HG03103 (cell line): Measurements from ENCODE around the gene SLC5A8.

Experiments
- ATAC-seq: cut with Tn5 transposase; IDR thresholded peaks from one replicate; pipeline ENCODE4 v1.9.1; 2021; ENCODE audit warnings: low read depth; ENCODE audit not compliant: unreplicated experiment

Gene SLC5A8

GRCh38 chr12:101209319-101210302 lies at the start of gene SLC5A8:
SLC5A8 (minus strand) TSS chr12:101210238; CDS start chr12:101209848, 390 bp downstream.
- no peak for ATAC-seq

DNA sequence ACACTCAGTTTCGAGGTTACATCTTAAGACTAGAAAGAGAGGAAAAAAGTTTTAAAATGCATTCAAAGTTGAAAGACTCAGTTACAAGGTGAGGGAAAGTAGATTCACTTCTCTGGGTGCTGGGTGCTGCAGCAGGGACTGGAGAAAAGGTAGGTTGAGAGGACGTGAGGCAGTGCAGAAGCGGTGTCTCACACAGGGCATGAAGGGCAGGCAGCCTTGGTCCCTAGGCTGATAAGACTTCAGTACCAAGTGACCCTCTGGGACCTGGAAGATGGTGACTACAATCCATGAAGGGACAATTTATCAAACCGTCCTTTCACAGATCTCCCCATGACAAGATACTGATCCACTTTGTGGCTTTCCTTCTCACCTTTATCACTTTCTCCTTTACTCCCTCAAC lies 47.3 kb upstream of the SLC5A8 start:
- no peak for ATAC-seq

DNA sequence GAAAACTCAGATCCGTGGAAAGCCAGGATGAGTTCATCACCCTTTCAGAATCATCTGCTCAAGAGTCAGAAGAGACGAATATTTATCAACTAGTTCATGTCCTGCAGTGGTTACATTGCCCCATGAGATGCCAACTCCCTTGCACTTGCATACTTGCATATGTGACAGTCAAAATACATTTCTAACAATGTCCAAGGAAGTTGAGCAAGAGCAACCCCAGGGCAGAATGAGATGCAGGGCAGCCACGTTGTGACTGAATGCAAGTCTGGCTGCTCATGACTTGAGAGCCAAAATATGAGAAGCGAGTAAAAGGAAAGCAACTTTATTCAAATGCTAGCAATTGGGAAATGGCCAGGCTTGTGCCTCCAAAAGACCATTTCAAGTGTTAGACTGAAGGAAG lies 46.2 kb upstream of the SLC5A8 start:
- no peak for ATAC-seq

DNA sequence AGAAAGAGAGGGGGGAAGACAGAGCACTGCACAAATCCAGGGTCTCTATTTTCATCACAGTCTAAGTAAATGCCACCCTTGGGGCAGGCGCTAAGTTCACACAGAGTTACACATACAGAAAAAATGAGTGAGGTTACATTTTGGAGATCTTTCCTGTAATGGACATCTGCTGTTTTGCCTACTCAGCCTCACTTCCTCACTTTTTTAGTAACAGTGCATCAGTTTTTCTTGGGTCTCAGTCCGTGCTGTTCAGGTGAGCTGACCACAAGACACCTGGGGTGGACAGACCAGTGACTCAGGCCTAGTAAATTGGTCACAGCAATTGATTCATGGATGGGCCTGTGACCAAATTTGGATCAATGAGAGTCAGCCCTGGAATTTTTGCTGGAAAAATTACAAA lies 33.6 kb upstream of the SLC5A8 start:
- ATAC-seq, result no peak

DNA sequence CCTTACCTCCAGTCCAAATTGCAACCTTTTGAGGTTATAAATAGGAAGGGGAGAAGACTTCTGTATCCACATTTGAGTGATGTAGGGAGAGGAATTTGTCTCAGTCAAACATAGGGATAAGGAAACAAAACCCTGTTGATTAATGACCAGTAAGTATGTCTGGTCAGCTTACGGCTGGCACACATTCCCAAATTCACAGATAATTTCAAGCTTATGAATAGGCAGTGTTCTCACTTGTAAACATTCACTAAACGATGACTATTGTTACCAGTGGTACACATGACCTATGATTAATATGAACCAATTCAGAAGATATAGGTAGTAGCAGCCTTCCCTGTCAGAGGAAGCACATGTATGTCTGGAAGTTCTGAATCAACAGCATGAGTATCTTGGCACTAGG lies 33.0 kb upstream of the SLC5A8 start:
- no peak for ATAC-seq

DNA sequence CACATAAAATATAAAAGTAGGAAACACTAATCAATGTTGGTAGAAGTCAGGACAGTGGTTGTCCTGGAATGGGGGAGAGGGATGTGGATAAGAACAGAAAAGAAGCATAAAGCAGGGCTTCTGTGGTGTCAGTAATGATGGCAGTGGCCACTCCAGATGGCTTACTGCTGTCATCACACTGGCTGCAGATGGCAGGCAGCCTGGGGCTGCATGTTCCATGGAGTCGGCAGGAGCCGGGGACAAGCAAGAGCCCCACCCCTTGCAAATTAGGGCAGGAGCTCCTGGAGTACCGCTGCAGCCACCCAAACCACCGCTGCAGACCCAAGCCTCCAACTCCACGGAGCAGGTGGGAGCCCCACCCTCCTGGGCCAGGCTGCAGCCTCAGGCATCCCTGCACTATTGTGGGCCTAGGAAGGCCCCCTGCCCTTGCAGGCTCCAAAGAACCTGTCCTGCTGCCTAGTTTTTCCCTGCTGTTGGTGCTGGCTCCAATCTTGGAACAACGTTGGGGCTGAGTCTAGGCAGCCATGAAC lies 28.8 kb upstream of the SLC5A8 start:
- ATAC-seq, result no peak

DNA sequence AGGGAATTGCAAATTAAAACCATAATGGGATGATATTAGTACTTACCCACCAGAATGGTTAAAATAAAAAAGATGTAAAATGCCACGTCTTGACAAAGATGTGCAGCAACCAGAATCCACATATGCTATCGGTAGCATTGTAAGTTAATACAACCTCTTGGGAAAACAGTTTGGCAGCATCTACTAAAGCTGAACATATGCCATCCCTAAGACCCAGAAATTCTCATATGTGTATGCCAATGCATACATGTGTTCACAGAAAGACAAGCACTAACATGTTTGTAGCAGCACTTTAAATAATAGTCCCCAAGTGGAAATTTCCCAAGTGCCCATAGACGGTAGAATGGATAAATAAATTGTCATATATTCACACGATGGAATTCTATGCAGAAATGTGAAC lies 28.3 kb upstream of the SLC5A8 start:
- no peak for ATAC-seq

- ATAC-seq, result no peak
These were observed 25.6 kb upstream of the SLC5A8 start for GRCh38 chr12:101235686-101236085.

GRCh38 chr12:101231636-101232035 lies 21.6 kb upstream of the SLC5A8 start:
- ATAC-seq, result no peak

DNA sequence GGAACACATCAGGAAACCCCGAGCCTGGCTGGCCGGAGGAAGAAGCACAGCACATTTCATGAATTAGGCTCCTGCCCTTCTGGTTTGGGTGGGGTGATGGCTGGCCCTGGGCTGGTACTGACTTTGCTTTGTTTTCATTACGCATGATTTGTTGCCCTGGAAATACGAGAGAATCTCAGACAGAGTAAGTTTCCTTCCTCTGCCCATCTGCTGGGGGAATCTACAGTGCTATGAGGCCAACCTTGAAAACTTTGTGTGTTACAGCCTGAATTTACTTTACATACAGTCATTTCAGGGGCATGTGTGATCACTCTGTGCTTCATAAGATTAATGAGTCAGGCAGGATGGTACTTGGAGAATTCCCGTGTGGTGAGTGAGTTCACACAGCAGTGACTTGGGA lies 20.5 kb upstream of the SLC5A8 start:
- no peak for ATAC-seq

DNA sequence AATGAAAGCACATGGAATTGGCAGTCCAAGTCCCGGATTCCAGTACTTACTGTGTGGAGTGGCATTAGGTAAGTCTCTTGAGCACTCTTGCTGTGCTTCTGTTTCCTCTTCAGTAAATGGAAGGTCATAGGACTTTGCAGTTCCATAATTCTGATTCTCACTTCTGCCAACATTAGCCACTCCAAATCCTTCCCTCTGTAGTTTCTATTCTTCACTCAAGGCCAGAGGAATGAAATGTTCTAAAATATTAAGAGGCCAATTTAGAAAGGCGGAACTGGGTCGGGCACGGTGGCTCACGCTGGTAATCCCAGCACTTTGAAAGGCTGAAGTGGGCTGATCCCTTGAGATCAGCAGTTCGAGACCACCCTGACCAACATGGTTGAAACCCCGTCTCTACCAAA lies 19.8 kb upstream of the SLC5A8 start:
- ATAC-seq, result no peak

DNA sequence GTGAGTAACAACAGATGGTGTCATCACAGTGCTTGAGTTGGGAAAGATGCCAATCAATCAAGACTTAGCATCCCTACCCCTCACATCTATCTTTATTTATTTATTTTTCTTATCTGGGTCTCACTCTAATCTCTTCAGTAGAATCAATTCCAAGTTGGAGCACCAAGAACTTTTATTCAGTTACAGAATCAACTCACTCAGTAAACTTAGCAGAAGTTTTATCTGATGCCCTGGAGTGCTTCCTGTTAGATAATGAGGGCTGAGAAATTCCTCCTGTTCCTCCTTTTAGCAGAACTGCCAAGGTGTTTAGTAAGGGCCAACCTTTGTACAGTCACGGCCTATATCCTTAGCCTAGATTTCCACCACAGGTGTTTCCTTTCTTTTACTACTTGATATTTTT lies 11.3 kb upstream of the SLC5A8 start:
- no peak for ATAC-seq

GRCh38 chr12:101216810-101217209 lies 6.8 kb upstream of the SLC5A8 start:
- ATAC-seq, result no peak

- ATAC-seq, result no peak
These were observed 2.8 kb downstream of the SLC5A8 start for GRCh38 chr12:101207086-101207780.

DNA sequence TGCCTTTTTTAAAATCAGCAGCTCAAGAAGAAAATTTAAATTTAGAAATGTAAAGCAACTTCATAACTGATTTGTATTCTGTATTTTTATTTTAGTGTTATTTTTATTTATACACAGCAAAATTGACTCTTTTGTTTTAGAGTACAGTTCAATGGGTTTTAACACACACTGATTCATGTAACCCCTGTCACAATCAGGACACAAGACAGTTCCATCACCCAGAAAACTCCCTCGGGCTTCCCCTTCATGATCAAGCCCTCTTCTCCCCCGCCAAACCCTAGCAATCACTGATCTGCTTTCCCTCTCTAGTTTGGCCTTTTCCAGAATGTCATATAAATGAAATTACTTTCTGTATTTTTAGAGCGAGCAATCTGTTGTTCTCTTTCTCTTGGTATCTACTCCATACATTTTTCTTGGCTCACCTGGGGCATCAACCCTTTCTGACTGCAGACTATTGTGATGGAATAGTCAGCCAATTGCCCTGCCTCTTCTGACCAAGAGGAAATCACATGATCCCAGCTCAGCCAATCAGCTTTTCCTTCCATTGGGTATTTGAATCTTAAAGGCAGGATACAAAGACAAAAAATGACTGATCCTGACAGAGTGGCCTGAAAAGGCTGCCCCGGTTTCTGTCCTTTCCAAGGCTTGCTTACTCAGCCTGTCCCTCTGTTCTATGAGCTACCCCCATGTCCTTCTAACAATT lies 5.3 kb downstream of the SLC5A8 start:
- ATAC-seq, result no peak

- ATAC-seq, result no peak
These were observed 9.2 kb downstream of the SLC5A8 start for GRCh38 chr12:101200824-101201223.

DNA sequence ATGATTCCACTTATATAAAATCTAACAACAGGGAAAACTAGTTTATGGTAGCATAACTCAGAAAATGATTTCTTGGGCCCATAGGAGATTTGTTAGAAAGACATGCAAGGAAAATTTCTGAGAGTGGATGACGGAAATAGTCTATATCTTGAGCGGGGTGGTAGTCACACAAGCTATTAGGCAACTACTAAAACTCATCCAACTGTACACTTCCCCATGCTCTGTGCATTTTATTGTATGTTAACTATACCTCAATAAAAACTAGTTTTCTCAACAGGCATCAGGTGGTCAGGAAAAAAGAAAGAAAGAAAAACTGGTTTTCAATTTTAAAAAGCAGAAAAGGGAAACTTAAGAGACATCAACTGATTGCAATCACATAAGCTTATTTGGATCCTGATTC lies 9.9 kb downstream of the SLC5A8 start:
- no peak for ATAC-seq

DNA sequence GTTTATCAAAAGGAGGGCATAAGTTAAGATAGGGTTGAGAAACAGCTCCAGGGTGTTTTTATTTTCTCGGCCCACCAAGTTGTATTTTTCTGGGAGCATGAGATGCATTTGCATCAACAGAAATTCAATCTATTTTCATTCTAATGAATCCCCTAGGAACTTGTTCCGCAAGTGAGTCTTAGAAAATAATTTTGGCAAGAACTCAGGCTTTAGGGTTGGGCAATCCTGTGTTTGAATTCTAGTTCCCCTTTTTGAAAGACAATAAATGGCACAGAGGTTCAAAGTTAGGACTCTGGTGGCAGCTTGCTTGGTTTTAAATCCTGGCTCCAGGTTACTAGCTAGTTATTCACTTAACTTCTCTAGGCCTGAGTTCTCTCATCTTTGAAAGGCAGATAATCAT lies 23.7 kb downstream of the SLC5A8 start:
- ATAC-seq, result no peak

DNA sequence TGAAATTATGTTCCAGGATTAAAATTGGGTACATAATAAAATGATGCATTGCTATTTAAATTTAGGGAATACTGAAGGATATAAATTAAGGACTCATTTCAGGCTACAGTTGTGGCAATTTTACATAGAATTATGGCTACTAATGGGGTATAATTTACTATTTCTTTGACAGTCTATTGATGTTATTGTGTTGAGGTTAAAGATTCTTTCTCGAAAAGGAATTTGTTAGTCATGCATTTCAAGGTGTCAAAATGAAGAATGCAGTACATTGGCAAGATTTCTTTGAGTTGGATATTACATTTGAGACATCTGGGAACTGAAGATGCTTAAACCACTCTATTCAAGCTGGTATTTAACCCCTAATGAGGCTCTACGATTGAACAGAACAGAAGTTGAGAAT lies 28.3 kb downstream of the SLC5A8 start:
- no peak for ATAC-seq

DNA sequence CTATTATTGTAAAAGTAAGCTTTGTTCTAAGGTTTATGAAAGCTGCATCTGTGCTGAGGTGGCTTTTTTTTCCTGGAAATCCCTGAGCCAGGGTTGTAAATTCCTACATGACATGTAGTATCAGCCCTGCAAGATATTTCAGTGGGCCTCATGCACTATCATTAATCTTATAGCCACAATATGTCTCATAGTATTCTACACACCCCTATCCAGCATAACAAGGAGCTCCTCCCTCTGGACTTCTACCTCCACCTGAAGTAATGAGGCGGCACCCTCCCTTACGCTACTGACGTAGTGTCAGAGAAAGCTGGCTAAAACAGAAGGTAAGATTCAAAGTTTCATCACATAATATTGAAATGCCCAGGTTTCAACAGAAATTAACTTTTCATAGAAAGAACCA lies 35.5 kb downstream of the SLC5A8 start:
- no peak for ATAC-seq

GRCh38 chr12:101173197-101173749 lies 36.8 kb downstream of the SLC5A8 start:
- ATAC-seq, result no peak
